CD8-positive, alpha-beta memory T cell (primary cell): ENCODE data around the gene KHDC4. TPM values are rescaled to one million over a fixed set of nuclear protein-coding genes. Genes with fewer than 3 reads are reported as not detected.
"Not testable (repeated sequence)": the region's sequence is repeated elsewhere in the genome, so short reads cannot be mapped to it uniquely, and the experiment has no call there.

Source experiments
- CTCF ChIA-PET: fragments of 350-600 bp; sonication (Branson Sonifier 250); formaldehyde crosslinking; loops from one replicate; lab custom pipeline; 2021; ENCODE audit warnings: antibody characterized with exemption; lab: Charles Lee
- POLR2A ChIA-PET: fragments of 350-600 bp; sonication (Branson Sonifier 250); formaldehyde crosslinking; loops from one replicate; lab custom pipeline; 2021; ENCODE audit warnings: antibody characterized with exemption; lab: Charles Lee
- DNase-seq, 5 donors: peaks; one replicate each; pipeline versions ENCODE4 v3.0.0 to v3.0.0-alpha.2; 2020 to 2022; ENCODE audit warnings: mixed read lengths in 1 of 5
- H3K27ac ChIP-seq: one replicate; pipeline ENCODE4 v1.7.0; 2013; ENCODE audit warnings: low read depth, mild to moderate bottlenecking, low read length, moderate library complexity
- H3K27me3 ChIP-seq: 2 replicates; pipeline ENCODE4 v1.7.0; 2013; ENCODE audit warnings: low read length, mild to moderate bottlenecking; ENCODE audit not compliant: insufficient read depth, poor library complexity, severe bottlenecking
- H3K36me3 ChIP-seq: 2 replicates; pipeline ENCODE4 v1.7.0; 2013; ENCODE audit warnings: mild to moderate bottlenecking, low read length, moderate library complexity; ENCODE audit not compliant: insufficient read depth
- H3K4me1 ChIP-seq: 2 replicates; pipeline ENCODE4 v1.7.0; 2013; ENCODE audit warnings: mild to moderate bottlenecking, low read length, moderate library complexity; ENCODE audit not compliant: insufficient read depth
- H3K4me3 ChIP-seq: 2 replicates; pipeline ENCODE4 v1.7.0; 2013; ENCODE audit warnings: mild to moderate bottlenecking, low read length
- H3K9me3 ChIP-seq: 2 replicates; pipeline ENCODE4 v1.7.0; 2013; ENCODE audit warnings: mild to moderate bottlenecking, low read length
- H3K27ac Mint-ChIP-seq, 8 donors: one replicate each; pipeline ENCODE4 v1.8.0; 2020 to 2021; ENCODE audit warnings: mixed read lengths in 8 of 8, mild to moderate bottlenecking in 6 of 8, inconsistent platforms in 3 of 8, moderate library complexity in 3 of 8
- H3K27me3 Mint-ChIP-seq, 2 donors: one replicate each; pipeline ENCODE4 v1.8.0; 2020 to 2021; ENCODE audit warnings: mixed read lengths in 2 of 2, mild to moderate bottlenecking in 1 of 2, moderate library complexity in 1 of 2
- H3K36me3 Mint-ChIP-seq, 3 donors: one replicate each; pipeline ENCODE4 v1.8.0; 2020 to 2021; ENCODE audit warnings: mixed read lengths in 3 of 3, inconsistent platforms in 1 of 3, mild to moderate bottlenecking in 1 of 3
- H3K4me1 Mint-ChIP-seq, 3 donors: one replicate each; pipeline ENCODE4 v1.8.0; 2020 to 2021; ENCODE audit warnings: mixed read lengths in 3 of 3, inconsistent platforms in 1 of 3, mild to moderate bottlenecking in 1 of 3
- H3K4me3 Mint-ChIP-seq, 7 donors: one replicate each; pipeline ENCODE4 v1.8.0; 2020 to 2021; ENCODE audit warnings: mixed read lengths in 7 of 7, mild to moderate bottlenecking in 6 of 7, moderate library complexity in 4 of 7, inconsistent platforms in 2 of 7
- H3K9me3 Mint-ChIP-seq, 5 donors: one replicate each; pipeline ENCODE4 v1.8.0; 2020 to 2022; ENCODE audit warnings: mixed read lengths in 5 of 5, mild to moderate bottlenecking in 3 of 5, moderate library complexity in 2 of 5, inconsistent platforms in 1 of 5
- polyA plus RNA-seq: library from polyadenylated mRNA; unstranded; fragments of 300-500 nt; fragmentation: Illumina TruSeq; gene quantifications from one replicate; pipeline ENCODE4 v1.2.3, GENCODE V29; 2021
- total RNA-seq, 2 experiments: library from RNA; stranded (reverse); gene quantifications; one replicate each; pipeline ENCODE4 v1.2.3, GENCODE V29; 2021

KHDC4 gene
- total and polyA plus RNA-seq, 3 experiments from 2014 or later: 8.2 to 61.2 (median 58.8) TPM

GRCh38 chr1:155898888-155899287, 35.3 kb downstream of the KHDC4 start:
- Histone ChIP-seq H3K4me3 (no peak overlapping the region), H3K4me1 (peaks cover 2% of the 10 kb centered on the region), H3K27ac (no peak overlapping the region), H3K9me3 (no peaks in the 10 kb centered on the region), H3K27me3 (no peaks in the 10 kb centered on the region), H3K36me3 (peaks cover 32% of the 10 kb centered on the region)
- Mint-ChIP-seq H3K4me1 (peaks cover 5 to 6% (median 6%) of the 10 kb centered on the region in 3 donors), H3K27ac (peak overlapping the region in 4 of 8 donors; percentile 3 to 44 (median 21)), H3K9me3 (no peaks in the 10 kb centered on the region), H3K36me3 (peaks cover 0 to 58% (median 15%) of the 10 kb centered on the region in 3 donors), H3K4me3 (no peak overlapping the region), H3K27me3 (no peaks in the 10 kb centered on the region)
- POLR2A ChIA-PET: interaction anchor here (0.7 kb wide), 1 partner anchor 75 kb away, joined by 3 read pairs; no protein-coding TSS in a partner anchor
- CTCF ChIA-PET: no interaction called here
- no peak for DNase-seq

DNA sequence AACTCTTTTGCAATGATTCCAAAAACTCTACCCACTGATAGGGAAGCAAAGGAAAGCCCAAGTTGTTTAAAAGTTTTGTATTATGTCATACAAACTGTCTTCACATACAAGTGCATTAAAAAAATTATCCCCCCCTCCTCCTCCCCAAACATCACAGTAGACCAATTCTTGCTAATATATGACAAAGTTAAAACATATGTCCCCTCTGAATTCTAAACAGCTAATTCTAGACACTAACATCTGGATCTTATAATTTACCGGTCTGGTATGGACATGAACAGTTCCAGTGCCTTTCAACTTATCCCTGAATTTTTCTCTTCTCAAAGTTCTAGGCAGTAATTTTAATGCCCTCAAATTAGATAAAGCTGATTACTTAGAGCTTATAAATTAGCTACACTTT, 36.5 kb downstream of the KHDC4 start:
- ChIA-PET CTCF (no interaction called here), POLR2A (no interaction called here)
- peak overlapping the region in 3 of 8 donors; percentile 19 to 66 (median 43) for H3K27ac Mint-ChIP-seq
- H3K9me3 Mint-ChIP-seq: no peaks in the 10 kb centered on the region
- H3K4me3 Mint-ChIP-seq: no peak overlapping the region
- no peaks in the 10 kb centered on the region for H3K27me3 Mint-ChIP-seq
- peaks cover 13% of the 10 kb centered on the region for H3K4me1 ChIP-seq
- H3K9me3 ChIP-seq: no peaks in the 10 kb centered on the region
- DNase-seq: no peak
- no peak overlapping the region for H3K4me3 ChIP-seq
- peaks cover 0 to 52% (median 15%) of the 10 kb centered on the region in 3 donors for H3K36me3 Mint-ChIP-seq
- H3K27me3 ChIP-seq: no peaks in the 10 kb centered on the region
- H3K36me3 ChIP-seq: peaks cover 26% of the 10 kb centered on the region
- no peak overlapping the region for H3K27ac ChIP-seq
- H3K4me1 Mint-ChIP-seq: peaks cover 16 to 18% (median 17%) of the 10 kb centered on the region in 3 donors

- CTCF ChIA-PET, DNase-seq, H3K27ac ChIP-seq, H3K27me3 ChIP-seq, H3K9me3 Mint-ChIP-seq, H3K9me3 ChIP-seq, H3K4me3 ChIP-seq, H3K4me3 Mint-ChIP-seq, H3K27me3 Mint-ChIP-seq, POLR2A ChIA-PET: not testable (repeated sequence)
- Histone ChIP-seq H3K36me3 (peaks cover 22% of the 10 kb centered on the region), H3K4me1 (peaks cover 14% of the 10 kb centered on the region)
- H3K36me3 Mint-ChIP-seq: peaks cover 0 to 46% (median 15%) of the 10 kb centered on the region in 3 donors
- H3K27ac Mint-ChIP-seq: peak overlapping the region in 2 of 8 donors; percentile 54 to 55
- peaks cover 16 to 21% (median 18%) of the 10 kb centered on the region in 3 donors for H3K4me1 Mint-ChIP-seq
These were observed 37.7 kb downstream of the KHDC4 start for GRCh38 chr1:155896476-155896875.

GRCh38 chr1:155895617-155896016, 38.6 kb downstream of the KHDC4 start:
- H3K27ac ChIP-seq, H3K4me3 ChIP-seq, POLR2A ChIA-PET, H3K9me3 Mint-ChIP-seq, H3K9me3 ChIP-seq, H3K4me3 Mint-ChIP-seq, H3K27me3 Mint-ChIP-seq, H3K27me3 ChIP-seq, H3K27ac Mint-ChIP-seq, DNase-seq: not testable (repeated sequence)
- Mint-ChIP-seq H3K36me3 (peaks cover 0 to 38% (median 15%) of the 10 kb centered on the region in 3 donors), H3K4me1 (peaks cover 16 to 21% (median 18%) of the 10 kb centered on the region in 3 donors)
- CTCF ChIA-PET: interaction anchor here (1.0 kb wide), 1 partner anchor 8 kb away, joined by 5 read pairs; no protein-coding TSS in a partner anchor
- peaks cover 14% of the 10 kb centered on the region for H3K4me1 ChIP-seq
- H3K36me3 ChIP-seq: peaks cover 14% of the 10 kb centered on the region

DNA sequence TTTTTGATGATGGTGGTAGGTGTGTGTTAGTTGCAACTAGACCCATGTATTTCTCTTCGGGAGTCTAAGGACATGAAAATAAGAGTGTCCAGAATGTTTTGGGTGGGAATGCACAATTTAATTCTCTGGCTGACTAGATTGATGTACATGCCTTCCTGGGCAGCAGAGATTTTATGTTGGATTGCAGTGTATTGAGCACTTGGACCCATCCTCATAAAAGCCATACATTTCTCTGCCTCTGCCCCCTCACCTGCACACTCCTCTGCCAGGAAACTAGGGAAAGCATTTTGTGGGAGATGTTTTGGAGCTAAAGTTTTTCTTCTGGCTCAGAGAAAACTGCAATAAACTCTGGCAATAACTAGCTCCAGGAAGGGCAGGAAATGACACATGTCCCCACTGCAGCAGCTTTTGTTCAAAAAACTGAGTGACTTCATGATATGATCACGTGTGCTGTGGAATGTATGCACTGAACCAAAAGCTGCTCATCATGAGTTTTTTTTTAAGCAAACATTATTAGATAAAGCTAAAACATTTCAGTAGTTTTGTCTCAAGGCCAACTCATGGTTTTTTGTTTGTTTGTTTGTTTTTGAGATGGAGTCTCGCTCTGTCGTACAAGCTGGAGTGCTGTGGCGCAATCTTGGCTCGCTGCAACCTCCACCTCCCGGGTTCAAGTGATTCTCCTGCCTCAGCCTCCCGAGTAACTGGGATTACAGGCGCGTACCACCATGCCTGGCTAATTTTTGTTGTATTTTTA, 40.6 kb downstream of the KHDC4 start:
- ChIA-PET POLR2A (interaction anchor here (0.6 kb wide), 1 partner anchor 54 kb away, joined by 3 read pairs; no protein-coding TSS in a partner anchor), CTCF (interaction anchor here (1.5 kb wide), 1 partner anchor 24 kb away, joined by 3 read pairs; no protein-coding TSS in a partner anchor)
- peak overlapping the region in 3 of 7 donors; percentile 9 to 19 (median 12) for H3K4me3 Mint-ChIP-seq
- H3K4me3 ChIP-seq: no peak overlapping the region
- H3K36me3 ChIP-seq: peaks cover 4% of the 10 kb centered on the region
- no peaks in the 10 kb centered on the region for H3K27me3 Mint-ChIP-seq
- no peaks in the 10 kb centered on the region for H3K9me3 Mint-ChIP-seq
- peaks cover 12 to 17% (median 13%) of the 10 kb centered on the region in 3 donors for H3K4me1 Mint-ChIP-seq
- H3K27ac ChIP-seq: no peak overlapping the region
- H3K36me3 Mint-ChIP-seq: peaks cover 0 to 18% (median 2%) of the 10 kb centered on the region in 3 donors
- peak overlapping the region; percentile 25 to 93 (median 72) for H3K27ac Mint-ChIP-seq
- peak in 2 of 5 donors; percentile 19 to 32 for DNase-seq
- H3K4me1 ChIP-seq: peaks cover 14% of the 10 kb centered on the region
- H3K27me3 ChIP-seq: no peaks in the 10 kb centered on the region
- H3K9me3 ChIP-seq: no peaks in the 10 kb centered on the region

- peak overlapping the region in 6 of 8 donors; percentile 30 to 93 (median 74) for H3K27ac Mint-ChIP-seq
These were observed 41.4 kb downstream of the KHDC4 start for GRCh38 chr1:155892796-155893195.

GRCh38 chr1:155890251-155890650, 44.0 kb downstream of the KHDC4 start:
- POLR2A ChIA-PET: no interaction called here

More at GRCh38 chr1:155892796-155893195, 41.4 kb downstream of the KHDC4 start:
- no peaks in the 10 kb centered on the region for H3K9me3 Mint-ChIP-seq
- H3K4me3 Mint-ChIP-seq: no peak overlapping the region
- Histone ChIP-seq H3K36me3 (peaks cover 3% of the 10 kb centered on the region), H3K4me3 (no peak overlapping the region), H3K27ac (no peak overlapping the region), H3K9me3 (no peaks in the 10 kb centered on the region), H3K4me1 (peaks cover 14% of the 10 kb centered on the region), H3K27me3 (no peaks in the 10 kb centered on the region)
- H3K27me3 Mint-ChIP-seq: no peaks in the 10 kb centered on the region
- peaks cover 11 to 17% (median 13%) of the 10 kb centered on the region in 3 donors for H3K4me1 Mint-ChIP-seq
- ChIA-PET CTCF (interaction anchor here (1.5 kb wide), 1 partner anchor 23 kb away, joined by 3 read pairs; no protein-coding TSS in a partner anchor), POLR2A (no interaction called here)
- H3K36me3 Mint-ChIP-seq: peaks cover 0 to 15% (median 2%) of the 10 kb centered on the region in 3 donors
- DNase-seq: no peak

GRCh38 chr1:155889566-155889965, 44.6 kb downstream of the KHDC4 start:
- Mint-ChIP-seq H3K27me3 (no peaks in the 10 kb centered on the region), H3K4me1 (peaks cover 11 to 17% (median 13%) of the 10 kb centered on the region in 3 donors), H3K9me3 (no peaks in the 10 kb centered on the region), H3K4me3 (no peak overlapping the region), H3K36me3 (peaks cover 0 to 9% (median 0%) of the 10 kb centered on the region in 3 donors), H3K27ac (no peak overlapping the region)
- ChIA-PET CTCF (no interaction called here), POLR2A (interaction anchor here (0.7 kb wide), 1 partner anchor 31 kb away, joined by 3 read pairs; no protein-coding TSS in a partner anchor)
- H3K4me1 ChIP-seq: peaks cover 14% of the 10 kb centered on the region
- H3K4me3 ChIP-seq: no peak overlapping the region
- no peak for DNase-seq
- no peak overlapping the region for H3K27ac ChIP-seq
- H3K9me3 ChIP-seq: no peaks in the 10 kb centered on the region
- no peaks in the 10 kb centered on the region for H3K36me3 ChIP-seq
- no peaks in the 10 kb centered on the region for H3K27me3 ChIP-seq

More at GRCh38 chr1:155890251-155890650, 44.0 kb downstream of the KHDC4 start:
- peaks cover 11 to 17% (median 13%) of the 10 kb centered on the region in 3 donors for H3K4me1 Mint-ChIP-seq
- Histone ChIP-seq H3K36me3 (no peaks in the 10 kb centered on the region), H3K27ac (no peak overlapping the region), H3K4me3 (no peak overlapping the region), H3K4me1 (peaks cover 14% of the 10 kb centered on the region), H3K27me3 (no peaks in the 10 kb centered on the region), H3K9me3 (no peaks in the 10 kb centered on the region)
- H3K36me3 Mint-ChIP-seq: peaks cover 0 to 9% (median 0%) of the 10 kb centered on the region in 3 donors
- CTCF ChIA-PET: no interaction called here
- no peaks in the 10 kb centered on the region for H3K27me3 Mint-ChIP-seq
- no peak overlapping the region for H3K4me3 Mint-ChIP-seq
- peak overlapping the region in 2 of 8 donors; percentile 16 to 68 for H3K27ac Mint-ChIP-seq
- H3K9me3 Mint-ChIP-seq: no peaks in the 10 kb centered on the region
- no peak for DNase-seq
